Right lobe of liver (tissue), 4 donors: ENCODE data around the gene LDB2.

Experiments used
- CTCF ChIP-seq, 4 donors: fragments of 200-600 bp in 3 of 4; fragments of 450-650 bp in 1 of 4; IDR thresholded peaks; one replicate each; pipeline versions ENCODE4 v1.5.1 to v1.8.0; 2016 to 2022; ENCODE audit warnings: antibody characterized with exemption in 4 of 4, mild to moderate bottlenecking in 2 of 4
- POLR2A ChIP-seq: fragments of 450-650 bp; IDR thresholded peaks from one replicate; pipeline ENCODE4 v1.6.1; 2017; ENCODE audit warnings: antibody characterized with exemption, mild to moderate bottlenecking
- donor health status: DM: no; HTN: no; CAD: no.
- donor health status: DM: no; HTN: no; CAD: no.
- donor health status: DM: no; HTN: yes; CAD: no.

- TF ChIP-seq CTCF (IDR thresholded peaks at IDR 0.05) (peak; percentile 33 to 45 (median 38)), POLR2A (no peak)
Observed at GRCh38 chr4:16752150-16752549, 146.3 kb downstream of the LDB2 start.
